ENCODE results near the gene RPTOR. TPM values are rescaled to one million over a fixed set of nuclear protein-coding genes. Genes with fewer than 3 reads are reported as not detected.

The RPTOR gene
- polyA plus RNA-seq, 1 of the 3 experiments (the other 2 are of a cell fraction) = 14.9 TPM

DNA sequence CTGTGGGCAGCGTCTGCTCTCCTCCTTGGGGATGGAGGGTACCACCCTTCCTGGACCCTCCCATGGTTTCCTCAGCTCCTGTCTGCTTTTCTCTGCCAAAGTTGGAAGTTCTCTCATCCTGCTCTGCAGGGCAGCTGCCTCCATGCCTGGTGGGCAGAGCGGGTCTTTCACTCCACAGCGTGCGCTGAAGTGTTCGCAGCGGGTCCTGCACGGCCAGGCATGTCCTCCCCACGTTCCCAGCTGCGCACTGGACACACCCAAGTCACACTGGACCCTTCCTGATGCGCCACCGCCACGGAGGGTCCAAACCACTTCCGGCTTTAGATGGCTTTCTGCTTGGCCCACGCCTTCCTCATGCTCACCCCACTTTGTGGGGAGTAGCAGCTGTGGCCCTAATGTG lies 34.5 kb upstream of the RPTOR start:
- 82% methylated on average over 14 of the region's 14 CpGs for WGBS (ENCODE audit: low lambda C conversion rate)
- no peak for DNase-seq
- no peak overlapping the region for H3K4me3 ChIP-seq (ENCODE audit: low read depth in 2 of 2, low read length in 1 of 2)
- no peaks in the 10 kb centered on the region for H3K9me2 ChIP-seq
- CTCF ChIA-PET = no interaction called here
- no peaks in the 10 kb centered on the region for H3K79me2 ChIP-seq (ENCODE audit: insufficient read depth)
- H3F3A ChIP-seq (replicated peaks; ENCODE audit: insufficient read depth) = peaks cover 3% of the 10 kb centered on the region
- no peaks in the 10 kb centered on the region for H4K20me1 ChIP-seq (ENCODE audit: insufficient read depth)
- no peak overlapping the region for H2AFZ ChIP-seq (ENCODE audit: low read depth)
- POLR2A ChIA-PET = no interaction called here
- H3K27ac ChIP-seq (ENCODE audit: low read depth in 2 of 2, low read length in 1 of 2) = no peak overlapping the region
- no peaks in the 10 kb centered on the region for H3K27me3 ChIP-seq (ENCODE audit: insufficient read depth)
- no peaks in the 10 kb centered on the region for H3K9me3 ChIP-seq
- H3K4me1 ChIP-seq (ENCODE audit: control insufficient read depth in 1 of 2, insufficient read depth in 2 of 2, low read depth in 1 of 2, low read length in 1 of 2) = peaks cover 0 to 5% of the 10 kb centered on the region in 2 experiments; a peak in 2 of 4 replicates
- TF ChIP-seq FOXM1 (IDR thresholded peaks at IDR 0.05; ENCODE audit: low read depth) (no peak), RAD21 (IDR thresholded peaks at IDR 0.05; ENCODE audit: low read length) (no peak)
- H3K4me2 ChIP-seq = no peak overlapping the region
- H3K36me3 ChIP-seq (replicated peaks in 1 of 2; ENCODE audit: control insufficient read depth in 1 of 2, insufficient read depth in 2 of 2, low read length in 1 of 2) = no peaks in the 10 kb centered on the region
- H3K9ac ChIP-seq = no peak overlapping the region

GRCh38 chr17:80510772-80511171 lies 33.9 kb upstream of the RPTOR start:
- H3K9me2 ChIP-seq = no peaks in the 10 kb centered on the region
- H3K4me2 ChIP-seq = no peak overlapping the region
- POLR2A ChIA-PET = no interaction called here
- peaks cover 0 to 5% of the 10 kb centered on the region in 2 experiments; a peak in 2 of 4 replicates for H3K4me1 ChIP-seq (ENCODE audit: control insufficient read depth in 1 of 2, insufficient read depth in 2 of 2, low read depth in 1 of 2, low read length in 1 of 2)
- no peak overlapping the region for H3K27ac ChIP-seq (ENCODE audit: low read depth in 2 of 2, low read length in 1 of 2)
- H3K27me3 ChIP-seq (ENCODE audit: insufficient read depth) = no peaks in the 10 kb centered on the region
- CTCF ChIA-PET = no interaction called here
- no peaks in the 10 kb centered on the region for H3K9me3 ChIP-seq
- H3K9ac ChIP-seq = no peak overlapping the region
- WGBS (ENCODE audit: low lambda C conversion rate) = 78% methylated on average over 9 of the region's 9 CpGs
- DNase-seq = no peak
- H4K20me1 ChIP-seq (ENCODE audit: insufficient read depth) = no peaks in the 10 kb centered on the region
- no peak overlapping the region for H3K4me3 ChIP-seq (ENCODE audit: low read depth in 2 of 2, low read length in 1 of 2)
- no peaks in the 10 kb centered on the region for H3K36me3 ChIP-seq (replicated peaks in 1 of 2; ENCODE audit: control insufficient read depth in 1 of 2, insufficient read depth in 2 of 2, low read length in 1 of 2)
- H2AFZ ChIP-seq (ENCODE audit: low read depth) = no peak overlapping the region
- H3F3A ChIP-seq (replicated peaks; ENCODE audit: insufficient read depth) = no peaks in the 10 kb centered on the region
- no peaks in the 10 kb centered on the region for H3K79me2 ChIP-seq (ENCODE audit: insufficient read depth)
- no peak for TF ChIP-seq EZH2phosphoT487 (IDR thresholded peaks at IDR 0.05; ENCODE audit: borderline replicate concordance, low read depth)

DNA sequence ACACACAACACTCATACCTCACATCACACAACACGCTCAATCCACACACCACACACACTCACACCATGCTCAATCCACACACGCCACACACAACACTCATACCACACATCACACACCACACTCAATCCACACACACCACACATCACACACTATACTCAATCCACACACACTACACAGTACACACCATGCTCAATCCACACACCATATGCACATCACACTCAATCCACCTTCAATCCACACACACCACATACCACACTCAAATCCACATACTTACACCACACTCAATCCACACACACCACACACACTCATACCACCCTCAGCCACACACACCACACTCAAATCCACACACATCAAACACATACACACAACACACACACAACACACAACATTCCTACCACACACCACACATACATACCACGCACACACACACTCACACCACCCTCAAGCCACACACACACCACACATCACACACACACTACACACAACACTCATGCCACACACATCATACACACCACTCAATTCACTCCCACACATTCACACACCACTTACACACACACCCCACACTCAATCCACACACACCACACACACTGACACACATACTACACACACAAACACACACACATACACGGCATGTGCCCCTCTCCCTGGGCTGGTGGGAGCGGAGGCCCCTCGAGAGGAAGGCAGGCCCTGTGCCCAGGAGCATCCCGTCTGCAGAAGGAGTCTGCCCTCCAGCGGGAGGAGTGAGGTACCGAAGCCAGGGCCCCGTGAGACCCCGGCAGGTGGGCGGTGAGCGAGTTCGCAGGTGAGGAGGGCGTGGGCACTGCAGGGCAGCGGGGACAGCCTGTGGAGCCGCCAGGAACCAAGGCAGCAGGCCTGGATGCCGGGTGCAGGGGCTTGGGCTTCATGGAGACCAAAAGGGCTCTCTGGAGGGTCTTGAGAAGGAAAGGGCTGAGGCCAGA lies 33.1 kb upstream of the RPTOR start:
- no peak overlapping the region for H3K9ac ChIP-seq
- TF ChIP-seq, protein P1, sequence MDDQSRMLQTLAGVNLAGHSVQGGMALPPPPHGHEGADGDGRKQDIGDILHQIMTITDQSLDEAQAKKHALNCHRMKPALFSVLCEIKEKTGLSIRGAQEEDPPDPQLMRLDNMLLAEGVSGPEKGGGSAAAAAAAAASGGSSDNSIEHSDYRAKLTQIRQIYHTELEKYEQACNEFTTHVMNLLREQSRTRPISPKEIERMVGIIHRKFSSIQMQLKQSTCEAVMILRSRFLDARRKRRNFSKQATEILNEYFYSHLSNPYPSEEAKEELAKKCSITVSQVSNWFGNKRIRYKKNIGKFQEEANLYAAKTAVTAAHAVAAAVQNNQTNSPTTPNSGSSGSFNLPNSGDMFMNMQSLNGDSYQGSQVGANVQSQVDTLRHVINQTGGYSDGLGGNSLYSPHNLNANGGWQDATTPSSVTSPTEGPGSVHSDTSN (IDR thresholded peaks at IDR 0.05) = no peak
- TF ChIP-seq MXI1 (IDR thresholded peaks at IDR 0.05; ENCODE audit: low read depth, low read length) (no peak), MEF2A (IDR thresholded peaks at IDR 0.05; ENCODE audit: borderline replicate concordance, low read depth) (no peak), USF1 (IDR thresholded peaks at IDR 0.05; ENCODE audit: borderline replicate concordance, low read depth) (no peak), RAD21 (IDR thresholded peaks at IDR 0.05; ENCODE audit: low read length) (no peak), FOXJ3 (CRISPR knock-in tag; IDR thresholded peaks at IDR 0.05) (no peak), GATA2 (CRISPR knock-in tag; IDR thresholded peaks at IDR 0.05) (no peak), JUND (IDR thresholded peaks at IDR 0.05) (no peak), RXRA (IDR thresholded peaks at IDR 0.05; ENCODE audit: borderline replicate concordance, low read depth) (no peak), NRF1 (IDR thresholded peaks at IDR 0.05; ENCODE audit: low read depth, low read length) (no peak), FOSL2 (IDR thresholded peaks at IDR 0.05; ENCODE audit: borderline replicate concordance, low read depth) (no peak), TCF12 (IDR thresholded peaks at IDR 0.05) (no peak)
- TF ChIP-seq, protein P2, sequence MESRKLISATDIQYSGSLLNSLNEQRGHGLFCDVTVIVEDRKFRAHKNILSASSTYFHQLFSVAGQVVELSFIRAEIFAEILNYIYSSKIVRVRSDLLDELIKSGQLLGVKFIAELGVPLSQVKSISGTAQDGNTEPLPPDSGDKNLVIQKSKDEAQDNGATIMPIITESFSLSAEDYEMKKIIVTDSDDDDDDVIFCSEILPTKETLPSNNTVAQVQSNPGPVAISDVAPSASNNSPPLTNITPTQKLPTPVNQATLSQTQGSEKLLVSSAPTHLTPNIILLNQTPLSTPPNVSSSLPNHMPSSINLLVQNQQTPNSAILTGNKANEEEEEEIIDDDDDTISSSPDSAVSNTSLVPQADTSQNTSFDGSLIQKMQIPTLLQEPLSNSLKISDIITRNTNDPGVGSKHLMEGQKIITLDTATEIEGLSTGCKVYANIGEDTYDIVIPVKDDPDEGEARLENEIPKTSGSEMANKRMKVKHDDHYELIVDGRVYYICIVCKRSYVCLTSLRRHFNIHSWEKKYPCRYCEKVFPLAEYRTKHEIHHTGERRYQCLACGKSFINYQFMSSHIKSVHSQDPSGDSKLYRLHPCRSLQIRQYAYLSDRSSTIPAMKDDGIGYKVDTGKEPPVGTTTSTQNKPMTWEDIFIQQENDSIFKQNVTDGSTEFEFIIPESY (IDR thresholded peaks at IDR 0.05; ENCODE audit: borderline replicate concordance, low read depth) = no peak
- TF ChIP-seq, protein P3, sequence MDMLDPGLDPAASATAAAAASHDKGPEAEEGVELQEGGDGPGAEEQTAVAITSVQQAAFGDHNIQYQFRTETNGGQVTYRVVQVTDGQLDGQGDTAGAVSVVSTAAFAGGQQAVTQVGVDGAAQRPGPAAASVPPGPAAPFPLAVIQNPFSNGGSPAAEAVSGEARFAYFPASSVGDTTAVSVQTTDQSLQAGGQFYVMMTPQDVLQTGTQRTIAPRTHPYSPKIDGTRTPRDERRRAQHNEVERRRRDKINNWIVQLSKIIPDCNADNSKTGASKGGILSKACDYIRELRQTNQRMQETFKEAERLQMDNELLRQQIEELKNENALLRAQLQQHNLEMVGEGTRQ (IDR thresholded peaks at IDR 0.05; ENCODE audit: borderline replicate concordance, low read depth, low read length) = no peak

More for the DNA sequence above, 33.1 kb upstream of the RPTOR start:
- ChIA-PET CTCF (no interaction called here), POLR2A (no interaction called here)
- Histone ChIP-seq H3K4me1 (ENCODE audit: control insufficient read depth in 1 of 2, insufficient read depth in 2 of 2, low read depth in 1 of 2, low read length in 1 of 2) (peaks cover 0 to 5% of the 10 kb centered on the region in 2 experiments; a peak in 2 of 4 replicates), H3K36me3 (replicated peaks in 1 of 2; ENCODE audit: control insufficient read depth in 1 of 2, insufficient read depth in 2 of 2, low read length in 1 of 2) (no peaks in the 10 kb centered on the region), H3K4me2 (no peak overlapping the region), H3K9me2 (no peaks in the 10 kb centered on the region), H3K27me3 (ENCODE audit: insufficient read depth) (no peaks in the 10 kb centered on the region), H3K27ac (ENCODE audit: low read depth in 2 of 2, low read length in 1 of 2) (no peak overlapping the region), H4K20me1 (ENCODE audit: insufficient read depth) (no peaks in the 10 kb centered on the region), H3F3A (replicated peaks; ENCODE audit: insufficient read depth) (no peaks in the 10 kb centered on the region), H3K9me3 (no peaks in the 10 kb centered on the region), H3K4me3 (ENCODE audit: low read depth in 2 of 2, low read length in 1 of 2) (no peak overlapping the region), H2AFZ (ENCODE audit: low read depth) (no peak overlapping the region), H3K79me2 (ENCODE audit: insufficient read depth) (no peaks in the 10 kb centered on the region)
- DNase-seq = no peak
- WGBS (ENCODE audit: low lambda C conversion rate) = 87% methylated on average over 18 of the region's 18 CpGs
